MM.1S (cell line): Measurements from ENCODE around the gene CELF4.

Source experiments
- DNase-seq: peaks from one replicate; pipeline ENCODE4 v3.0.0-alpha.2; 2015
- H2AFZ ChIP-seq: fragments of 300-600 bp; sonication (generic); 2 replicates; pipeline ENCODE4 v1.6.0; 2016; ENCODE audit warnings: antibody characterized with exemption, low read length
- H3F3A ChIP-seq: fragments of 300-600 bp; sonication (generic); 2 replicates; pipeline ENCODE4 v1.6.1; 2016; ENCODE audit warnings: mild to moderate bottlenecking, antibody characterized with exemption, low read length, moderate library complexity, mixed read lengths; ENCODE audit not compliant: insufficient read depth
- H3K27ac ChIP-seq: fragments of 300-600 bp; sonication (generic); 2 replicates; pipeline ENCODE4 v1.5.1; 2016; ENCODE audit warnings: mild to moderate bottlenecking, low read length
- H3K27me3 ChIP-seq: fragments of 300-600 bp; sonication (generic); replicated peaks from 2 replicates; pipeline ENCODE4 v1.6.0; 2016; ENCODE audit warnings: low read length; ENCODE audit not compliant: insufficient read depth
- H3K36me3 ChIP-seq: fragments of 300-600 bp; sonication (generic); replicated peaks from 2 replicates; pipeline ENCODE4 v1.6.1; 2016; ENCODE audit warnings: mild to moderate bottlenecking, low read length, mixed read lengths; ENCODE audit not compliant: insufficient read depth
- H3K4me1 ChIP-seq: fragments of 300-600 bp; sonication (generic); 2 replicates; pipeline ENCODE4 v1.6.1; 2016; ENCODE audit warnings: low read length, mixed read lengths
- H3K4me2 ChIP-seq: fragments of 300-600 bp; sonication (generic); 2 replicates; pipeline ENCODE4 v1.6.0; 2016; ENCODE audit warnings: low read depth, low read length
- H3K4me3 ChIP-seq: fragments of 300-600 bp; sonication (generic); 2 replicates; pipeline ENCODE4 v1.5.1; 2016; ENCODE audit warnings: low read length, mixed read lengths
- H3K79me2 ChIP-seq: fragments of 300-600 bp; sonication (generic); 2 replicates; pipeline ENCODE4 v1.6.1; 2016; ENCODE audit warnings: mixed run types, low read length, mixed read lengths
- H3K9ac ChIP-seq: fragments of 300-600 bp; sonication (generic); 2 replicates; pipeline ENCODE4 v1.6.1; 2016; ENCODE audit warnings: low read length, mixed read lengths
- H3K9me2 ChIP-seq: fragments of 300-600 bp; sonication (generic); replicated peaks from 2 replicates; pipeline ENCODE4 v1.6.1; 2016; ENCODE audit warnings: mild to moderate bottlenecking, low read length, mixed read lengths; ENCODE audit not compliant: insufficient read depth
- H3K9me3 ChIP-seq: fragments of 300-600 bp; sonication (generic); replicated peaks from 2 replicates; pipeline ENCODE4 v1.6.1; 2016; ENCODE audit warnings: mild to moderate bottlenecking, low read length, mixed read lengths; ENCODE audit not compliant: insufficient read depth
- H4K20me1 ChIP-seq: fragments of 300-600 bp; sonication (generic); 2 replicates; pipeline ENCODE4 v1.6.1; 2016; ENCODE audit warnings: mild to moderate bottlenecking, low read length, moderate library complexity, mixed read lengths; ENCODE audit not compliant: insufficient read depth
- EZH2 ChIP-seq: fragments of 300-600 bp; sonication (generic); optimal IDR thresholded peaks from 2 replicates; pipeline ENCODE3; 2017; ENCODE audit warnings: low read depth, mild to moderate bottlenecking, antibody characterized with exemption, low read length, mixed read lengths
- EZH2phosphoT487 ChIP-seq: fragments of 300-600 bp; sonication (generic); IDR thresholded peaks from 2 replicates; pipeline ENCODE4 v1.6.1; 2018; ENCODE audit warnings: antibody characterized with exemption, low read length
- TF ChIP-seq, protein P1 (sequence below): fragments of 300-600 bp; sonication (generic); IDR thresholded peaks from 2 replicates; pipeline ENCODE4 v1.5.1; 2016; ENCODE audit warnings: antibody characterized with exemption, low read length, mixed read lengths

The CELF4 gene

GRCh38 chr18:37303009-37303408, 262.6 kb downstream of the CELF4 start:
- Histone ChIP-seq H3K79me2 (no peaks in the 10 kb centered on the region), H3K4me1 (no peaks in the 10 kb centered on the region), H2AFZ (no peak overlapping the region), H3K9me2 (no peaks in the 10 kb centered on the region), H3F3A (no peaks in the 10 kb centered on the region), H3K4me3 (no peak overlapping the region), H3K9me3 (no peaks in the 10 kb centered on the region), H4K20me1 (no peaks in the 10 kb centered on the region), H3K9ac (no peak overlapping the region), H3K36me3 (no peaks in the 10 kb centered on the region), H3K4me2 (no peak overlapping the region), H3K27ac (no peak overlapping the region), H3K27me3 (no peaks in the 10 kb centered on the region)
- DNase-seq: no peak
- TF ChIP-seq, protein P1, sequence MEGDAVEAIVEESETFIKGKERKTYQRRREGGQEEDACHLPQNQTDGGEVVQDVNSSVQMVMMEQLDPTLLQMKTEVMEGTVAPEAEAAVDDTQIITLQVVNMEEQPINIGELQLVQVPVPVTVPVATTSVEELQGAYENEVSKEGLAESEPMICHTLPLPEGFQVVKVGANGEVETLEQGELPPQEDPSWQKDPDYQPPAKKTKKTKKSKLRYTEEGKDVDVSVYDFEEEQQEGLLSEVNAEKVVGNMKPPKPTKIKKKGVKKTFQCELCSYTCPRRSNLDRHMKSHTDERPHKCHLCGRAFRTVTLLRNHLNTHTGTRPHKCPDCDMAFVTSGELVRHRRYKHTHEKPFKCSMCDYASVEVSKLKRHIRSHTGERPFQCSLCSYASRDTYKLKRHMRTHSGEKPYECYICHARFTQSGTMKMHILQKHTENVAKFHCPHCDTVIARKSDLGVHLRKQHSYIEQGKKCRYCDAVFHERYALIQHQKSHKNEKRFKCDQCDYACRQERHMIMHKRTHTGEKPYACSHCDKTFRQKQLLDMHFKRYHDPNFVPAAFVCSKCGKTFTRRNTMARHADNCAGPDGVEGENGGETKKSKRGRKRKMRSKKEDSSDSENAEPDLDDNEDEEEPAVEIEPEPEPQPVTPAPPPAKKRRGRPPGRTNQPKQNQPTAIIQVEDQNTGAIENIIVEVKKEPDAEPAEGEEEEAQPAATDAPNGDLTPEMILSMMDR: no peak
- TF ChIP-seq EZH2: no peak
- no peak for TF ChIP-seq EZH2phosphoT487

- Histone ChIP-seq H3K4me3 (no peak overlapping the region), H3F3A (no peaks in the 10 kb centered on the region), H3K9me2 (no peaks in the 10 kb centered on the region), H3K4me2 (no peak overlapping the region), H3K9me3 (no peaks in the 10 kb centered on the region), H3K4me1 (no peaks in the 10 kb centered on the region), H3K9ac (no peak overlapping the region), H3K27ac (no peak overlapping the region), H3K27me3 (no peaks in the 10 kb centered on the region), H3K79me2 (no peaks in the 10 kb centered on the region), H3K36me3 (no peaks in the 10 kb centered on the region), H2AFZ (no peak overlapping the region), H4K20me1 (no peaks in the 10 kb centered on the region)
- no peak for DNase-seq
- TF ChIP-seq, protein P1: no peak
- TF ChIP-seq EZH2 (no peak), EZH2phosphoT487 (no peak)
Measured at GRCh38 chr18:37302519-37302918, 263.1 kb downstream of the CELF4 start.

DNA sequence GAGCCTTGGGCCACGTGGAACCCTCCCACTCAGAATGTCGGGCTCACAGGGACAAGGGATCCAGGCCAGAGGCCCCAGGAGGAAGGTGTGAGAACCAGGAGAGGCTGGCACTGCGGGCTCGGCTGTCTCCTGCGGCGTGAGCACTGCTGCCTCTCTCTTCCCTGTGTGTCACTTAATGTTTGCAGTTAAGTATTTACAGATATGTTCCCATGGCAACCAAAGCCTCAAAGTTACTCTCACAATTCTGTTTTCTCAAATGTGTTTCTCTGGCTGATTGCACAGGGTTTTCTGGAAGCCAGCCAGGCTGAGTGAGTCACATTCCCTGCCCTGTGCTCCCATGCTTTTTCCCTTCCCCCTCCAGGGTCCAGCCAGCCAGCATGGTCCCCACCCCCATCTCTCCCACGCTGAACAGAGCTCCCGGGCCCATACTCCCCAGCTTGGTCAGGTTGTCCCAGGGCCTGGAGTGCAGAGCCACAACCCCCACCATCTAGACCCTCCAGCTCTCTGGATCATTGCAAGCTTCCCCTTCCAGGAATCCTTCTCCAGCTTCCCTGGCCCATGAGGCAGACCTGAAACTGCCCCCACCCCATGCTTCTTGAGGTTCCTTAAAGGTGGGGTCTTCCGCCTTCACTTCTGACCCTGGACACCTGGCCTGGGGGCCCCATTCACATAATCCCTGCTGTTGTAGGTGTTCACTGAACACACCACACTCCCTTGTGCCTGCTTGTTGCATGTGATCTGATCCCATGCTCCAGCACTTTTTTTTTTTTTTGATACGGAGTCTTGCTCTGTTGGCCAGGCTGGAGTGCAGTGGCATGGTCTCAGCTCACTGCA, 265.9 kb downstream of the CELF4 start:
- Histone ChIP-seq H3K4me1 (no peaks in the 10 kb centered on the region), H3F3A (no peaks in the 10 kb centered on the region), H3K4me3 (no peak overlapping the region), H3K27me3 (no peaks in the 10 kb centered on the region), H2AFZ (no peak overlapping the region), H4K20me1 (no peaks in the 10 kb centered on the region), H3K9me2 (no peaks in the 10 kb centered on the region), H3K27ac (no peak overlapping the region), H3K9me3 (no peaks in the 10 kb centered on the region), H3K36me3 (no peaks in the 10 kb centered on the region), H3K79me2 (no peaks in the 10 kb centered on the region), H3K9ac (no peak overlapping the region), H3K4me2 (no peak overlapping the region)
- TF ChIP-seq EZH2: no peak
- TF ChIP-seq EZH2phosphoT487: no peak
- TF ChIP-seq, protein P1: no peak
- DNase-seq: no peak
